CD14-positive monocyte (primary cell): ENCODE data around the gene CNOT4. TPM values are rescaled to one million over a fixed set of nuclear protein-coding genes. Genes with fewer than 3 reads are reported as not detected.

Experiments used
- DNase-seq, 3 donors: peaks; one replicate each; pipeline ENCODE4 v3.0.0-alpha.2; 2011 to 2022
- H2AFZ ChIP-seq: 2 replicates; pipeline ENCODE4 v1.6.0; 2012; ENCODE audit warnings: mild to moderate bottlenecking, low read depth, low read length, inconsistent platforms; ENCODE audit not compliant: insufficient read depth, poor library complexity, severe bottlenecking
- H3K27ac ChIP-seq, 2 donors: 1 replicate in 1 of 2; 2 replicates in 1 of 2; pipeline ENCODE4 v1.5.1; 2012 to 2013; ENCODE audit warnings: low read length in 2 of 2, control low read depth in 1 of 2, inconsistent platforms in 1 of 2, low read depth in 1 of 2, mild to moderate bottlenecking in 1 of 2
- H3K27me3 ChIP-seq, 2 donors: one replicate each; pipeline versions ENCODE4 v1.6.0 to v1.6.1; 2011 to 2013; ENCODE audit warnings: low read length in 2 of 2; ENCODE audit not compliant: control insufficient read depth in 2 of 2, insufficient read depth in 2 of 2
- H3K36me3 ChIP-seq, 2 donors: replicated peaks in 1 of 2; 1 replicate in 1 of 2; 2 replicates in 1 of 2; pipeline versions ENCODE4 v1.5.1 to v1.6.1; 2012 to 2013; ENCODE audit warnings: low read length in 2 of 2, control low read depth in 1 of 2, inconsistent platforms in 1 of 2, mild to moderate bottlenecking in 1 of 2; ENCODE audit not compliant: insufficient read depth in 2 of 2, control insufficient read depth in 1 of 2
- H3K4me1 ChIP-seq, 2 donors: 1 replicate in 1 of 2; 2 replicates in 1 of 2; pipeline versions ENCODE4 v1.5.1 to v1.6.1; 2012 to 2013; ENCODE audit warnings: low read length in 2 of 2, control low read depth in 1 of 2, inconsistent platforms in 1 of 2, mild to moderate bottlenecking in 1 of 2, moderate library complexity in 1 of 2; ENCODE audit not compliant: insufficient read depth in 2 of 2, control insufficient read depth in 1 of 2
- H3K4me2 ChIP-seq: replicated peaks from 2 replicates; pipeline ENCODE3; 2012; ENCODE audit warnings: low read length, moderate library complexity, mild to moderate bottlenecking; ENCODE audit not compliant: poor library complexity, severe bottlenecking; ENCODE audit errors: extremely low read depth
- H3K4me3 ChIP-seq, 3 experiments: fragments of 200-600 bp in 1 of 3; sonication (generic) in 1 of 3; replicated peaks in 1 of 3; 1 replicate in 2 of 3; 2 replicates in 1 of 3; pipeline ENCODE4 v1.5.1; 2011 to 2013; ENCODE audit warnings: low read length in 3 of 3, mild to moderate bottlenecking in 3 of 3, control low read depth in 2 of 3, low read depth in 2 of 3, inconsistent platforms in 1 of 3, moderate library complexity in 1 of 3
- H3K79me2 ChIP-seq: 2 replicates; pipeline ENCODE4 v1.6.0; 2012; ENCODE audit warnings: mild to moderate bottlenecking, control low read depth, inconsistent platforms, low read length, moderate library complexity; ENCODE audit not compliant: insufficient read depth
- H3K9ac ChIP-seq: 2 replicates; pipeline ENCODE4 v1.6.0; 2017; ENCODE audit warnings: low read length, mild to moderate bottlenecking; ENCODE audit not compliant: insufficient read depth, poor library complexity, severe bottlenecking
- H3K9me3 ChIP-seq, 2 donors: replicated peaks in 1 of 2; 1 replicate in 1 of 2; 2 replicates in 1 of 2; pipeline versions ENCODE4 v1.5.1 to v1.6.1; 2012 to 2013; ENCODE audit warnings: low read length in 2 of 2, control low read depth in 1 of 2; ENCODE audit not compliant: control insufficient read depth in 1 of 2, insufficient read depth in 1 of 2
- H4K20me1 ChIP-seq: 2 replicates; pipeline ENCODE4 v1.6.0; 2012; ENCODE audit warnings: mild to moderate bottlenecking, low read length, control low read depth, moderate library complexity; ENCODE audit not compliant: insufficient read depth
- H3K27ac Mint-ChIP-seq, 7 donors: one replicate each; pipeline ENCODE4 v1.8.0; 2020; ENCODE audit warnings: mild to moderate bottlenecking in 7 of 7, mixed read lengths in 7 of 7, moderate library complexity in 6 of 7, inconsistent platforms in 2 of 7
- H3K27me3 Mint-ChIP-seq, 3 donors: one replicate each; pipeline ENCODE4 v1.8.0; 2021 to 2022; ENCODE audit warnings: low read depth in 3 of 3, mild to moderate bottlenecking in 3 of 3, mixed read lengths in 3 of 3, moderate library complexity in 3 of 3, inconsistent platforms in 1 of 3
- H3K36me3 Mint-ChIP-seq, 2 donors: one replicate each; pipeline ENCODE4 v1.8.0; 2020; ENCODE audit warnings: mixed read lengths in 2 of 2, inconsistent platforms in 1 of 2, mild to moderate bottlenecking in 1 of 2
- H3K4me1 Mint-ChIP-seq: one replicate; pipeline ENCODE4 v1.8.0; 2020; ENCODE audit warnings: mild to moderate bottlenecking, mixed read lengths
- H3K4me3 Mint-ChIP-seq, 2 donors: one replicate each; pipeline ENCODE4 v1.8.0; 2020; ENCODE audit warnings: mild to moderate bottlenecking in 2 of 2, mixed read lengths in 2 of 2, moderate library complexity in 1 of 2
- H3K9me3 Mint-ChIP-seq, 7 donors: one replicate each; pipeline ENCODE4 v1.8.0; 2020 to 2022; ENCODE audit warnings: mixed read lengths in 7 of 7, mild to moderate bottlenecking in 6 of 7, moderate library complexity in 6 of 7, inconsistent platforms in 2 of 7
- WGBS: methylation state at CpG from one replicate; pipeline ENCODE4 v1.1.5; 2013; ENCODE audit warnings: missing lambda C conversion rate; ENCODE audit not compliant: insufficient coverage; 5-methylcytosine and 5-hydroxymethylcytosine counted together
- intact Hi-C, 2 donors: fragments of 100-400 bp; cut with micrococcal nuclease; formaldehyde crosslinking; loops; one replicate each; pipeline versions ENCODE4 v1.15.0 to v1.15.1; 2023
- polyA plus RNA-seq, 3 donors: library from polyadenylated mRNA; depleted of rRNA in 1 of 3; unstranded in 2 of 3; stranded (reverse) in 1 of 3; fragments of 300-500 nt in 2 of 3; fragments of >200 nt in 1 of 3; fragmentation: Illumina TruSeq in 2 of 3; gene quantifications; 1 replicate in 2 of 3; 2 replicates in 1 of 3; pipeline ENCODE4 v1.2.3, GENCODE V29; 2012 to 2021
- TF ChIP-seq, protein P1 (sequence below): fragments of 200-600 bp; IDR thresholded peaks from one replicate; pipeline ENCODE4 v1.8.0; 2022; ENCODE audit warnings: antibody characterized with exemption, mild to moderate bottlenecking

CNOT4 gene
- polyA plus RNA-seq, 3 donors: 4.3 to 7.9 (median 6.3) TPM

- Mint-ChIP-seq H3K9me3 (no peaks in the 10 kb centered on the region), H3K27ac (peak overlapping the region in 2 of 7 donors; percentile 32 to 47), H3K27me3 (no peaks in the 10 kb centered on the region), H3K36me3 (peaks cover 5 to 10% of the 10 kb centered on the region in 2 donors), H3K4me1 (peaks cover 13% of the 10 kb centered on the region), H3K4me3 (no peak overlapping the region)
- no peak overlapping the region for H3K27ac ChIP-seq
- intact Hi-C loops: no loop called here
- H3K27me3 ChIP-seq: no peaks in the 10 kb centered on the region
- H4K20me1 ChIP-seq: peaks cover 84% of the 10 kb centered on the region
- H3K9me3 ChIP-seq: no peaks in the 10 kb centered on the region
- no peak overlapping the region for H3K4me3 ChIP-seq
- TF ChIP-seq, protein P1, sequence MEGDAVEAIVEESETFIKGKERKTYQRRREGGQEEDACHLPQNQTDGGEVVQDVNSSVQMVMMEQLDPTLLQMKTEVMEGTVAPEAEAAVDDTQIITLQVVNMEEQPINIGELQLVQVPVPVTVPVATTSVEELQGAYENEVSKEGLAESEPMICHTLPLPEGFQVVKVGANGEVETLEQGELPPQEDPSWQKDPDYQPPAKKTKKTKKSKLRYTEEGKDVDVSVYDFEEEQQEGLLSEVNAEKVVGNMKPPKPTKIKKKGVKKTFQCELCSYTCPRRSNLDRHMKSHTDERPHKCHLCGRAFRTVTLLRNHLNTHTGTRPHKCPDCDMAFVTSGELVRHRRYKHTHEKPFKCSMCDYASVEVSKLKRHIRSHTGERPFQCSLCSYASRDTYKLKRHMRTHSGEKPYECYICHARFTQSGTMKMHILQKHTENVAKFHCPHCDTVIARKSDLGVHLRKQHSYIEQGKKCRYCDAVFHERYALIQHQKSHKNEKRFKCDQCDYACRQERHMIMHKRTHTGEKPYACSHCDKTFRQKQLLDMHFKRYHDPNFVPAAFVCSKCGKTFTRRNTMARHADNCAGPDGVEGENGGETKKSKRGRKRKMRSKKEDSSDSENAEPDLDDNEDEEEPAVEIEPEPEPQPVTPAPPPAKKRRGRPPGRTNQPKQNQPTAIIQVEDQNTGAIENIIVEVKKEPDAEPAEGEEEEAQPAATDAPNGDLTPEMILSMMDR: no peak
- peaks cover 82% of the 10 kb centered on the region for H3K79me2 ChIP-seq
- H3K4me2 ChIP-seq: no peak overlapping the region
- peaks cover under 1 to 3% of the 10 kb centered on the region in 2 donors for H3K36me3 ChIP-seq
- H3K9ac ChIP-seq: no peak overlapping the region
- no peak for DNase-seq
- no peaks in the 10 kb centered on the region for H3K4me1 ChIP-seq
- H2AFZ ChIP-seq: no peak overlapping the region
Observed at GRCh38 chr7:135449436-135449835, 60.5 kb downstream of the CNOT4 start.

- no peaks in the 10 kb centered on the region for H3K4me1 ChIP-seq
Observed at GRCh38 chr7:135448753-135449152, 61.1 kb downstream of the CNOT4 start.

More at GRCh38 chr7:135448753-135449152, 61.1 kb downstream of the CNOT4 start:
- Histone ChIP-seq H3K79me2 (peaks cover 82% of the 10 kb centered on the region), H3K27me3 (no peaks in the 10 kb centered on the region), H4K20me1 (peaks cover 90% of the 10 kb centered on the region), H3K9ac (no peak overlapping the region), H3K4me2 (no peak overlapping the region), H3K36me3 (peaks cover 3 to 7% of the 10 kb centered on the region in 2 donors), H3K27ac (no peak overlapping the region), H3K9me3 (no peaks in the 10 kb centered on the region), H2AFZ (no peak overlapping the region), H3K4me3 (no peak overlapping the region)
- H3K4me3 Mint-ChIP-seq: no peak overlapping the region
- no peaks in the 10 kb centered on the region for H3K27me3 Mint-ChIP-seq
- WGBS: no CpG with 5 or more reads among the region's 1 CpG
- H3K9me3 Mint-ChIP-seq: no peaks in the 10 kb centered on the region
- TF ChIP-seq, protein P1: no peak
- peaks cover 2 to 13% of the 10 kb centered on the region in 2 donors for H3K36me3 Mint-ChIP-seq
- H3K27ac Mint-ChIP-seq: peak overlapping the region in 2 of 7 donors; percentile 5 to 27
- DNase-seq: no peak
- peaks cover 13% of the 10 kb centered on the region for H3K4me1 Mint-ChIP-seq
- intact Hi-C loops: no loop called here
